HG03280 (cell line): ENCODE measurements around the gene ADGRE2.
"Not testable (repeated sequence)": the region's sequence is repeated elsewhere in the genome, so short reads cannot be mapped to it uniquely, and the experiment has no call there.

Source experiments
- ATAC-seq: cut with Tn5 transposase; IDR thresholded peaks from one replicate; pipeline ENCODE4 v1.9.1; 2021; ENCODE audit warnings: mild to moderate bottlenecking, moderate library complexity; ENCODE audit not compliant: unreplicated experiment

The ADGRE2 gene

GRCh38 chr19:14778110-14778845 is at the start of gene ADGRE2:
TSS of gene ADGRE2 (minus strand) at chr19:14778560. CDS start at chr19:14776756, 1,804 bp downstream.
- not testable (repeated sequence) for ATAC-seq

GRCh38 chr19:14826006-14826405 is 47.6 kb upstream of the ADGRE2 start:
- ATAC-seq, result no peak

- ATAC-seq, result no peak
Observed at GRCh38 chr19:14821937-14822336, 43.6 kb upstream of the ADGRE2 start.

GRCh38 chr19:14818588-14818987 is 40.2 kb upstream of the ADGRE2 start:
- ATAC-seq, result no peak

GRCh38 chr19:14817052-14817451 is 38.7 kb upstream of the ADGRE2 start:
- ATAC-seq, result no peak

- no peak for ATAC-seq
Observed at GRCh38 chr19:14814982-14815652, 36.8 kb upstream of the ADGRE2 start.

- ATAC-seq, result no peak
Observed at GRCh38 chr19:14809272-14810057, 31.1 kb upstream of the ADGRE2 start.

- no peak for ATAC-seq
Observed at GRCh38 chr19:14804765-14805164, 26.4 kb upstream of the ADGRE2 start.

GRCh38 chr19:14798760-14799159 is 20.4 kb upstream of the ADGRE2 start:
- ATAC-seq, result no peak

GRCh38 chr19:14796021-14796420 is 17.7 kb upstream of the ADGRE2 start:
- ATAC-seq, result no peak

- ATAC-seq, result no peak
Observed at GRCh38 chr19:14795078-14795721, 16.8 kb upstream of the ADGRE2 start.

- ATAC-seq, result not testable (repeated sequence)
Observed at GRCh38 chr19:14792250-14792649, 13.9 kb upstream of the ADGRE2 start.

- no peak for ATAC-seq
Observed at GRCh38 chr19:14786421-14786851, 8.1 kb upstream of the ADGRE2 start.

- ATAC-seq, result not testable (repeated sequence)
Observed at GRCh38 chr19:14785102-14785793, 6.9 kb upstream of the ADGRE2 start.

- ATAC-seq, result not testable (repeated sequence)
Observed at GRCh38 chr19:14784730-14785101, 6.4 kb upstream of the ADGRE2 start.

- ATAC-seq, result not testable (repeated sequence)
Observed at GRCh38 chr19:14783410-14783998, 5.1 kb upstream of the ADGRE2 start.

GRCh38 chr19:14782626-14783409 is 4.5 kb upstream of the ADGRE2 start:
- no peak for ATAC-seq

GRCh38 chr19:14781713-14782536 is 3.6 kb upstream of the ADGRE2 start:
- ATAC-seq, result not testable (repeated sequence)
